ENCODE results near the gene ARHGEF17.

DNA sequence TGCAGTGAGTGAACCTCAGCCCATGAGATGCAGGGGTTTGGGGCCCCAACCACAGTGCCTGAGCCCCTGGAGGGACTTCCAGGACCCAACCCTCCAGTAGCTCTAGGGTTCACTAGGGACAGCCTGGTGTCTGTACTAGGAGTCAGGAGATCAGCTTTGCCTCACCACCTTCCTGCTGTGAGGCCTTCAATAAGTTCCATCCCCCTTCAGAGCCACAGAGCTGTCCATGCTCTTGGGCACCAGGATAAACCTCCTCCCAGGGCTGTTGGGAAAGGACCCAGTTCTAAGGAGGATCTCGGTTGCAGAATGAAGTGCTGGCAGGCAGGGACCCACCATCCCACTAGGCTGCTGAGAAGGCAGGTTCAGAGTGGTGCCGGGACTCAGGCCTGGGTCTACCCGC is 9.7 kb downstream of the ARHGEF17 start:
- TF ChIP-seq EZH2 (IDR thresholded peaks at IDR 0.05; ENCODE audit: borderline replicate concordance, low read length), result no peak
- TF ChIP-seq, protein P1, sequence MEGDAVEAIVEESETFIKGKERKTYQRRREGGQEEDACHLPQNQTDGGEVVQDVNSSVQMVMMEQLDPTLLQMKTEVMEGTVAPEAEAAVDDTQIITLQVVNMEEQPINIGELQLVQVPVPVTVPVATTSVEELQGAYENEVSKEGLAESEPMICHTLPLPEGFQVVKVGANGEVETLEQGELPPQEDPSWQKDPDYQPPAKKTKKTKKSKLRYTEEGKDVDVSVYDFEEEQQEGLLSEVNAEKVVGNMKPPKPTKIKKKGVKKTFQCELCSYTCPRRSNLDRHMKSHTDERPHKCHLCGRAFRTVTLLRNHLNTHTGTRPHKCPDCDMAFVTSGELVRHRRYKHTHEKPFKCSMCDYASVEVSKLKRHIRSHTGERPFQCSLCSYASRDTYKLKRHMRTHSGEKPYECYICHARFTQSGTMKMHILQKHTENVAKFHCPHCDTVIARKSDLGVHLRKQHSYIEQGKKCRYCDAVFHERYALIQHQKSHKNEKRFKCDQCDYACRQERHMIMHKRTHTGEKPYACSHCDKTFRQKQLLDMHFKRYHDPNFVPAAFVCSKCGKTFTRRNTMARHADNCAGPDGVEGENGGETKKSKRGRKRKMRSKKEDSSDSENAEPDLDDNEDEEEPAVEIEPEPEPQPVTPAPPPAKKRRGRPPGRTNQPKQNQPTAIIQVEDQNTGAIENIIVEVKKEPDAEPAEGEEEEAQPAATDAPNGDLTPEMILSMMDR (conservative IDR thresholded peaks at IDR 0.05 in 1 of 2, IDR thresholded peaks at IDR 0.05 in 1 of 2; ENCODE audit: extremely low read depth in 1 of 2, insufficient read depth in 1 of 2, low read depth in 1 of 2, low read length in 2 of 2), result no peak

All from mammary epithelial cell (primary cell).